K562 (cell line): ENCODE measurements around the gene IFNGR1.

Experiments used
- COPS2 ChIP-seq: fragments of 450-650 bp; conservative IDR thresholded peaks from 2 replicates; pipeline ENCODE4 v1.6.1; 2016; ENCODE audit warnings: mild to moderate bottlenecking, moderate library complexity
- MTA3 ChIP-seq: fragments of 450-650 bp; formaldehyde crosslinking; IDR thresholded peaks from 2 replicates; pipeline ENCODE4 v1.6.1; 2017; ENCODE audit warnings: mild to moderate bottlenecking, borderline replicate concordance
- SRF ChIP-seq, 2 experiments: fragments of 250-450, 450-650 bp in 1 of 2; sonication (Bioruptor Pico) in 1 of 2; sonication (generic) in 1 of 2; formaldehyde crosslinking; IDR thresholded peaks; 2 replicates each; pipeline versions ENCODE4 v1.5.0 to v1.5.1; 2020 to 2022; ENCODE audit warnings: mild to moderate bottlenecking in 1 of 2, missing genetic modification reagents in 1 of 2
- TCF3 ChIP-seq: sonication (generic); formaldehyde crosslinking; IDR thresholded peaks from 2 replicates; pipeline ENCODE4 v1.4.0; 2020; ENCODE audit warnings: mild to moderate bottlenecking, missing genetic modification reagents
- ZNF12 ChIP-seq: sonication (generic); formaldehyde crosslinking; IDR thresholded peaks from 2 replicates; pipeline ENCODE4 v1.4.0; 2020; ENCODE audit warnings: mild to moderate bottlenecking, missing genetic modification reagents
- ZNF274 ChIP-seq: IDR thresholded peaks from 2 replicates; pipeline ENCODE4 v1.6.1; 2011; ENCODE audit warnings: low read depth, mild to moderate bottlenecking, low read length, moderate library complexity, borderline replicate concordance
- ZNF57 ChIP-seq: fragments of 450-650 bp; formaldehyde crosslinking; IDR thresholded peaks from 2 replicates; pipeline ENCODE4 v1.4.0; 2020; ENCODE audit warnings: mild to moderate bottlenecking, moderate library complexity
- TF ChIP-seq, protein P1 (sequence below): fragments of 450-650 bp; formaldehyde crosslinking; IDR thresholded peaks from 2 replicates; pipeline ENCODE4 v1.4.0; 2020; ENCODE audit warnings: mild to moderate bottlenecking, moderate library complexity
- TF ChIP-seq, protein P2 (sequence below), 3 experiments: IDR thresholded peaks in 2 of 3; conservative IDR thresholded peaks in 1 of 3; 2 replicates each; pipeline ENCODE4 v1.5.1; 2011 to 2012; ENCODE audit warnings: low read length in 3 of 3, mild to moderate bottlenecking in 3 of 3, control low read depth in 2 of 3, improper control_type of control experiment in 1 of 3, inconsistent platforms in 1 of 3, low read depth in 1 of 3, mixed read lengths in 1 of 3, moderate library complexity in 1 of 3; ENCODE audit not compliant: insufficient read depth in 2 of 3

DNA sequence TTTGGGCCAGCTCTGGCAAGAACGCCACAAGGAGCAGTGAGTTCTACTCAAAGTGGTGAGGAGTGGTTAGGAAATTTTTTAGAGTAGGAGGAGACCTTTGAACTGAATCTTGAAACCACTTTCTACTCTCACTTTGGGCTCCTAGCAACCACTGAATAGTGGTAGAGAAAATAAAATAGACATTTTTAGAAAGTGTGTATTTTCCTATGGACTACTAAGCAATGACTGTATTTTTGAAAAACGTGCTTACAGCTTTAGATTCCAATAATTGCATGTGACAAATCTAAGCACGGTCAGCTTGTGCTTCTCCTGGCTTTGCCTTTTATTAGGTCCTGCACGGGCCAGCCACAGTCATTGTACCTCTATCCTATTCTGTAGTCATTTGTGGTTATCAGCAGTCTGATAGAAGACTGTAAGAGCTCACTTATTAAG is 8.7 kb upstream of the IFNGR1 start:
- TF ChIP-seq ZNF57 (CRISPR knock-in tag) (no peak), TCF3 (CRISPR knock-in tag) (no peak), SRF (CRISPR knock-in tag; IDR thresholded peaks at IDR 0.05) (no peak), MTA3 (no peak), ZNF274 (no peak), ZNF12 (no peak), COPS2 (no peak)
- TF ChIP-seq, protein P1, sequence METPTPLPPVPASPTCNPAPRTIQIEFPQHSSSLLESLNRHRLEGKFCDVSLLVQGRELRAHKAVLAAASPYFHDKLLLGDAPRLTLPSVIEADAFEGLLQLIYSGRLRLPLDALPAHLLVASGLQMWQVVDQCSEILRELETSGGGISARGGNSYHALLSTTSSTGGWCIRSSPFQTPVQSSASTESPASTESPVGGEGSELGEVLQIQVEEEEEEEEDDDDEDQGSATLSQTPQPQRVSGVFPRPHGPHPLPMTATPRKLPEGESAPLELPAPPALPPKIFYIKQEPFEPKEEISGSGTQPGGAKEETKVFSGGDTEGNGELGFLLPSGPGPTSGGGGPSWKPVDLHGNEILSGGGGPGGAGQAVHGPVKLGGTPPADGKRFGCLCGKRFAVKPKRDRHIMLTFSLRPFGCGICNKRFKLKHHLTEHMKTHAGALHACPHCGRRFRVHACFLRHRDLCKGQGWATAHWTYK = no peak
- TF ChIP-seq, protein P2, sequence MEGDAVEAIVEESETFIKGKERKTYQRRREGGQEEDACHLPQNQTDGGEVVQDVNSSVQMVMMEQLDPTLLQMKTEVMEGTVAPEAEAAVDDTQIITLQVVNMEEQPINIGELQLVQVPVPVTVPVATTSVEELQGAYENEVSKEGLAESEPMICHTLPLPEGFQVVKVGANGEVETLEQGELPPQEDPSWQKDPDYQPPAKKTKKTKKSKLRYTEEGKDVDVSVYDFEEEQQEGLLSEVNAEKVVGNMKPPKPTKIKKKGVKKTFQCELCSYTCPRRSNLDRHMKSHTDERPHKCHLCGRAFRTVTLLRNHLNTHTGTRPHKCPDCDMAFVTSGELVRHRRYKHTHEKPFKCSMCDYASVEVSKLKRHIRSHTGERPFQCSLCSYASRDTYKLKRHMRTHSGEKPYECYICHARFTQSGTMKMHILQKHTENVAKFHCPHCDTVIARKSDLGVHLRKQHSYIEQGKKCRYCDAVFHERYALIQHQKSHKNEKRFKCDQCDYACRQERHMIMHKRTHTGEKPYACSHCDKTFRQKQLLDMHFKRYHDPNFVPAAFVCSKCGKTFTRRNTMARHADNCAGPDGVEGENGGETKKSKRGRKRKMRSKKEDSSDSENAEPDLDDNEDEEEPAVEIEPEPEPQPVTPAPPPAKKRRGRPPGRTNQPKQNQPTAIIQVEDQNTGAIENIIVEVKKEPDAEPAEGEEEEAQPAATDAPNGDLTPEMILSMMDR (IDR thresholded peaks at IDR 0.05 in 2 of 3, conservative IDR thresholded peaks at IDR 0.05 in 1 of 3; ENCODE audit: insufficient read depth in 2 of 3, low read depth in 1 of 3, low read length in 3 of 3) = no peak
